HUES48 (cell line): ENCODE measurements around the gene RANBP9.

Experiments
- H3K27ac ChIP-seq: one replicate; pipeline ENCODE4 v1.7.0; 2013; ENCODE audit warnings: low read depth, low read length, inconsistent platforms
- H3K27me3 ChIP-seq: 2 replicates; pipeline ENCODE4 v1.6.1; 2013; ENCODE audit warnings: mild to moderate bottlenecking, low read length; ENCODE audit not compliant: control insufficient read depth, insufficient read depth
- H3K36me3 ChIP-seq: 2 replicates; pipeline ENCODE4 v1.6.1; 2013; ENCODE audit warnings: low read length; ENCODE audit not compliant: control insufficient read depth, insufficient read depth
- H3K4me1 ChIP-seq: 2 replicates; pipeline ENCODE4 v1.6.1; 2013; ENCODE audit warnings: mild to moderate bottlenecking, low read length; ENCODE audit not compliant: control insufficient read depth, insufficient read depth
- H3K4me3 ChIP-seq: 2 replicates; pipeline ENCODE4 v1.5.1; 2013; ENCODE audit warnings: mild to moderate bottlenecking, low read depth, low read length
- H3K9ac ChIP-seq: 2 replicates; pipeline ENCODE4 v1.6.1; 2013; ENCODE audit warnings: mild to moderate bottlenecking, low read depth, low read length, moderate library complexity
- H3K9me3 ChIP-seq: 2 replicates; pipeline ENCODE4 v1.6.1; 2013; ENCODE audit warnings: low read length; ENCODE audit not compliant: control insufficient read depth, insufficient read depth

The RANBP9 gene

GRCh38 chr6:13649393-13649792 is 62.2 kb downstream of the RANBP9 start:
- H3K27ac ChIP-seq: no peak overlapping the region
- no peak overlapping the region for H3K4me3 ChIP-seq
- H3K36me3 ChIP-seq: peaks cover 8% of the 10 kb centered on the region; the same call in 1 of the 2 replicates
- no peaks in the 10 kb centered on the region for H3K4me1 ChIP-seq
- H3K9ac ChIP-seq: no peak overlapping the region
- H3K27me3 ChIP-seq: no peaks in the 10 kb centered on the region
- no peaks in the 10 kb centered on the region for H3K9me3 ChIP-seq

DNA sequence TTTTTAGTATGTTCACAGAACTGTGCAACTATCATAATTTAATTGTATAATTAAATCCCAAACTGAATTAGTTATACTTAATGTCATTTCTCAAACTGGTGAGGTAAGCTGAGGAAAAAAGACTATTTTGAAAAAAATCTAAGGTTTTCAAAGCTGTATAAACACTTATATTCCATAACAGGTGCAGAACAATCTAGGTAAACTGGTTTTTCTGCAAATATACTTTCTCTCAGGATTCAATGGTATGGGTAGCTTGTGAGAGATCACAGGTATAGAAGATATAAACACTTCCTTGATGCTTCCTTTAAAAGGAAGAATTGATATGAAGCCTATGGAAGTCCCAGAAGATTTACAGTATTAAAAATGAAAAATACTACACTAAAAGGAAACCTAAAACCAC is 62.8 kb downstream of the RANBP9 start:
- no peaks in the 10 kb centered on the region for H3K4me1 ChIP-seq
- no peak overlapping the region for H3K4me3 ChIP-seq
- no peaks in the 10 kb centered on the region for H3K27me3 ChIP-seq
- H3K9ac ChIP-seq: no peak overlapping the region
- no peak overlapping the region for H3K27ac ChIP-seq
- H3K9me3 ChIP-seq: no peaks in the 10 kb centered on the region
- H3K36me3 ChIP-seq: peaks cover 13% of the 10 kb centered on the region; the same call in 1 of the 2 replicates

DNA sequence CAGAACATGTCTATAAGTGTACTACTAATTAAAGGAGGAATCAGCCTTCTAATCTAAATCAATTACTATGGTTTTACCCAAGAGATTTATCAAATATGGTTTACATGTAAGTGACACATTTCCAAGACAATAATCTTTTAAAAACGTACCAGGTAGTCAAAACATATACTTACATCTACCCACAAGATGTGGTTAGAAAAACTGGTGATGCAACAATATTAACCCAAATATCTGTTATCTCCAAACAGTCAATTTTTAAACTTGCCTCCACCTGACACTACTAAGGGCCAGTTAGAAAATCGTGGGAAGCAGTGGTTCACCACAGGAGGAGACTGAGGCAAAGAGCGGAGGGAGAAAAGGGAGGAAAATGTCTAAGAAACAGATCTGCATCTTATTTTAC is 68.5 kb downstream of the RANBP9 start:
- no peaks in the 10 kb centered on the region for H3K9me3 ChIP-seq
- H3K4me3 ChIP-seq: no peak overlapping the region
- no peak overlapping the region for H3K27ac ChIP-seq
- peaks cover 31% of the 10 kb centered on the region for H3K36me3 ChIP-seq
- peaks cover 11% of the 10 kb centered on the region for H3K4me1 ChIP-seq
- H3K9ac ChIP-seq: no peak overlapping the region
- H3K27me3 ChIP-seq: no peaks in the 10 kb centered on the region

- H3K4me3 ChIP-seq: no peak overlapping the region
- H3K9ac ChIP-seq: no peak overlapping the region
- peaks cover 29% of the 10 kb centered on the region for H3K4me1 ChIP-seq
- no peaks in the 10 kb centered on the region for H3K9me3 ChIP-seq
- H3K27ac ChIP-seq: no peak overlapping the region
- no peaks in the 10 kb centered on the region for H3K27me3 ChIP-seq
- H3K36me3 ChIP-seq: peaks cover 41% of the 10 kb centered on the region
These were observed 70.3 kb downstream of the RANBP9 start for GRCh38 chr6:13641315-13641714.

DNA sequence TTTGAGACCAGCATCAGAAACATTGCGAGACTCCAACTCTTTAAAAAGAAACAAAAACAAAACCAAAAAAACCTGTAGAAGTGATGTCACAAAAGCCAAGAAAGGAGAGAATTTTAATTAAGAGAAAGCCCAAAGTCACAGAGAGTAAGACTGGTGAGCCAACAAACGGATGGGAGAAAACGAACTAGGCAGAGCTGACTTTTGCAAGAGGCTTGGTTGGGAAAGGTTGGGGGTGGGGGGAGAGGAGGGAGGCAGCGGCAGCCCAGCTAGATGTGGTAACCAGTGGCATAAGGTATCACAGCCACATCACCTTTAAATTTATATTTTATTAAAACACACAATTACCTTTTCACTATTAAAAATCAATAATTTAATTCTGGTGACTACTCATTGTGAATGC is 73.0 kb downstream of the RANBP9 start:
- Histone ChIP-seq H3K36me3 (peaks cover 29% of the 10 kb centered on the region), H3K9me3 (no peaks in the 10 kb centered on the region), H3K9ac (no peak overlapping the region), H3K27me3 (no peaks in the 10 kb centered on the region), H3K4me1 (peaks cover 42% of the 10 kb centered on the region), H3K4me3 (no peak overlapping the region), H3K27ac (no peak overlapping the region)

- no peak overlapping the region for H3K9ac ChIP-seq
- peaks cover 42% of the 10 kb centered on the region for H3K4me1 ChIP-seq
- no peaks in the 10 kb centered on the region for H3K9me3 ChIP-seq
- peak overlapping the region; percentile 82 for H3K27ac ChIP-seq
- H3K36me3 ChIP-seq: peaks cover 31% of the 10 kb centered on the region
- no peaks in the 10 kb centered on the region for H3K27me3 ChIP-seq
- H3K4me3 ChIP-seq: no peak overlapping the region
These were observed 73.6 kb downstream of the RANBP9 start for GRCh38 chr6:13638014-13638413.

DNA sequence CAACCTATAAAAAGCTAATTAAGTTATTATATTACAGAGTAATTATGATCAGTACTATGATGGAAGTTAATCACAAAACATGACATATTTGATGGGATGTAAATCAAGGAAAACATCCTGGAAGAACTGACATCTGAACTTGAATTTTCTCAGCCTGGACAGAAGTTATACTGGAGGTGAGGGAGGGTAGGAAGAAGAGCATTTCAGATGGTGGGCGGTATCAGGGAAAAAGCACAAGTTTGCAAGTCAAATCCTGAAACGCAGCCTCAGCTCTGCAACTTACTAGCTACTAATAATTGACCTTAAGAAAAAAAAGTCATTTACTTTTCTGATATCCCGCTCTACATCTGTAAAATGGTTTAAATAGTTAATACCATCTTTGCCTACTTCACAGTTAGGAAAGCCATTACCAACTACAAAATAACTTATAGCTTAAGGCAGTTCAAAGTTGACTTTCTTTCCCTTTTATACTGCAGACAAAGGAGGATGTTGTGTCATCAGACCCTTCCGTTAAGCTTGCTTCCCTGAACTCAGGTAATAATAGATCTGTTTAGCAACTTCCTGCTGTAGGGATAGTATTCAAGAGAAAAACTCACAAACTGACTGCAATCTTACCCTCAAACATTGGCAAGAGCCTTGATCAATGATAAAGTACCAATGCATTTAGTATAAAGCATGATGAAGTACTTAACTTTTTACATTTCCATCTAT is 75.5 kb downstream of the RANBP9 start:
- H3K27me3 ChIP-seq: no peaks in the 10 kb centered on the region
- H3K27ac ChIP-seq: peak overlapping the region; percentile 82
- H3K36me3 ChIP-seq: peaks cover 45% of the 10 kb centered on the region
- peaks cover 42% of the 10 kb centered on the region for H3K4me1 ChIP-seq
- no peaks in the 10 kb centered on the region for H3K9me3 ChIP-seq
- H3K9ac ChIP-seq: peak overlapping the region; percentile 2; the same call in 1 of the 2 replicates
- H3K4me3 ChIP-seq: no peak overlapping the region

- Histone ChIP-seq H3K36me3 (peaks cover 40% of the 10 kb centered on the region), H3K9ac (no peak overlapping the region), H3K27ac (no peak overlapping the region), H3K9me3 (no peaks in the 10 kb centered on the region), H3K4me1 (peaks cover 31% of the 10 kb centered on the region), H3K27me3 (no peaks in the 10 kb centered on the region), H3K4me3 (no peak overlapping the region)
These were observed 78.3 kb downstream of the RANBP9 start for GRCh38 chr6:13633343-13633742.

DNA sequence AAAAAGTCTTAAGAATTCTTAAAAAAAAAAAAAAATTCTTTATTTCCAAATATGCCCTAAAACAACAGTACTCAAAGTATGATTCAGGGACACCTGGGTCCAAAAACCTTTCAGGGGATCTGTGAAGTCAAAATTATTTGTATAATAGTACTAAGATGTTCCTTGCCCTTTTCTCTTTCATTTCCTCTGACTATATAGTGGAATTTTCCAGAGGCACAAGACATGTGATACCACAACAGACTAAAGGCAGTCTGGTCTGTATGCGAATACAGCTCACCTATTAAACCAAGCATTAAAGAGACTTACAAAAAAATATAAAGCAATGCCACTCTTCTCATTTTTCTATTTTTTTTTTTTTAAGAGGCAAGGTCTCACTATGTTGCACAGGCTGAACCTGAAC is 81.1 kb downstream of the RANBP9 start:
- Histone ChIP-seq H3K9me3 (no peaks in the 10 kb centered on the region), H3K4me1 (peaks cover 6% of the 10 kb centered on the region), H3K36me3 (peaks cover 44% of the 10 kb centered on the region), H3K27ac (no peak overlapping the region), H3K4me3 (no peak overlapping the region), H3K27me3 (no peaks in the 10 kb centered on the region), H3K9ac (no peak overlapping the region)

DNA sequence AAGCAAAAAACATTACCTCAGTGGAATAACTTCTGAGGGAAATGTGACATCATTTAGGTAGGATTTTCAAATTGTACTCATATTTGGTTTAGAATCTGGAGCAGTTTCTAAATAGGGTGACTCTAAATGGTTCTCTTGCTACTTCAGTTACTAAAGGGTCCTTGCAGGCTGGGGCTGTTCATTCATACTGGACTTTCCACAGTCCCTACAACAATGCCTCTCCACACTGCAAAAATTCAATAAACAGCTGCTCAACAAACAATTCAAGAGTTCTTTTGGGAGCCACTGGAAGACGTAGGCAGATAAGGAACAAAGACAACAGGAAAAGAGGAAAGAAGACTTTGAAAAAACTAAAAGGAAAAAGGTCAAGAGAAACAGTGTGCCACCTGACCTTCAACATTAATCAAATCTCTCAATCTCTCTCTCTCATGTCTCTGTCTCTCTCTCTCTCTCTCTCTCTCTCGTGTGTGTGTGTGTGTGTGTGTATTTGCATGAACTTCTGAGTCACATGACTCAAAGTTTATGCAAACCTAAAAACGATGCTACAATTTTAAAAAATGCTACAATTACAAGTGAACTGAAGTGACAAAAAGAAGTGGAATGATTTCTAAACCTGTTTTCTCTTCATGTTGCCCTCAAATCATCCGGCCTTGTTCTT is 82.0 kb downstream of the RANBP9 start:
- H3K9me3 ChIP-seq: no peaks in the 10 kb centered on the region
- no peaks in the 10 kb centered on the region for H3K27me3 ChIP-seq
- peaks cover 45% of the 10 kb centered on the region for H3K36me3 ChIP-seq
- H3K4me3 ChIP-seq: no peak overlapping the region
- H3K27ac ChIP-seq: no peak overlapping the region
- no peaks in the 10 kb centered on the region for H3K4me1 ChIP-seq
- H3K9ac ChIP-seq: no peak overlapping the region

- H3K27me3 ChIP-seq: no peaks in the 10 kb centered on the region
- no peak overlapping the region for H3K4me3 ChIP-seq
- no peaks in the 10 kb centered on the region for H3K4me1 ChIP-seq
- H3K36me3 ChIP-seq: peaks cover 69% of the 10 kb centered on the region
- no peaks in the 10 kb centered on the region for H3K9me3 ChIP-seq
- H3K9ac ChIP-seq: no peak overlapping the region
- no peak overlapping the region for H3K27ac ChIP-seq
These were observed 86.8 kb downstream of the RANBP9 start for GRCh38 chr6:13624871-13625288.
